ENCODE results near the gene WASHC2A.
"Not testable (repeated sequence)": the region's sequence is repeated elsewhere in the genome, so short reads cannot be mapped to it uniquely, and the experiment has no call there.

The WASHC2A gene

GRCh38 chr10:50061548-50061947 is 6.2 kb upstream of the WASHC2A start:
- not testable (repeated sequence) for DNase-seq

- DNase-seq = no peak
Measured at GRCh38 chr10:50063100-50063499, 4.7 kb upstream of the WASHC2A start.

DNA sequence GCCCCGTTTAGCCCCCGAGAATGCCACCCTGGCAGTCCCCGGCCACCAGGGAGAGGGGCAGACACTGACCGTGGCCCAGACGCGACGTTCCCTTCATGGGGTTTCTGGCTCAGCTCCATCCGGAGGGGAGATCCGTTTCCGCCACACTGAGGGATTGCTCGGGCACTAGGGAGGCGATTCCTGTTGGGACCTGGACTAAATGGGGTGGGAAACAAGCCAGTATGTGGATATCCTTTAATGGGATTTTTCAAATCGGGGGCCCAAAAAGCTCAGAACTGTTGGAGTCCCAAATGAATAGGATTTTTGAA is 552 bp downstream of the WASHC2A start:
- not testable (repeated sequence) for DNase-seq

DNA sequence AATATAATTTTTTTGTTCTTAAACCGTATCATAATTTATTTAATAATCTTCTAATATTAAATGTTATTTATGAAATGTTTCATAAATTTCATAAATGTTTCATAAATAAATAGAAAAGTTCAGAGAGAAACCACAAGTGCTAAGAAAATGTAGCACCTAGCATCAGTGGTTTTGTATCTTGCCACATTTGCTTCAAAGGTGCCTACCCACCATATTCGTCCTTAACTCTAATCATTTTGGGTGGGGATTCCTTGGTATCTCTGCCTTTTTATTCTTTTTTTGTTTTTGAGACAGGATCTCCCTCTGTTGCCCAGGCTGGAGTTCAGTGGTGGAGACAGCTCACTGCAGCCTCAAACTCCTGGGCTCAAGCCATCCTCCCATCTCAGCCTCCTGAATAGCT is 7.4 kb downstream of the WASHC2A start:
- DNase-seq = not testable (repeated sequence)

DNA sequence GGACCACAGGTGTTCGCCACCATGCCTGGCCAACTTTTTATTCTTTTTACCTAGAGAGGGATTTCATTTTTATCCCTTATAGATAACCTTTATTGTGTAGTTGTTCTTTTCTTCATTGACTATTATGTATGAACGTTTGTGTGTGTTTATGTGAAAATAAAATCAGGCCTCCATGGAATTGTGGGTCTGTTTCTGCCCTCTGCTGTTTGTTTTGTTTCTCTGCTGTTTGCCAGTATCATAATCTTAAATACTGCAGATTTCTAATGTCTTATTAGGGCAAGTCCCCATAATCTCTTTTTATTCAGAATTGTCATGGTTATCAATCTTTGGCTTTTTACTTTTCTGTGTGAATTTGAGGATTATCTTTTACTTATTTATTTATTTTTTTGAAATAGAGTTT is 7.8 kb downstream of the WASHC2A start:
- DNase-seq = not testable (repeated sequence)

DNA sequence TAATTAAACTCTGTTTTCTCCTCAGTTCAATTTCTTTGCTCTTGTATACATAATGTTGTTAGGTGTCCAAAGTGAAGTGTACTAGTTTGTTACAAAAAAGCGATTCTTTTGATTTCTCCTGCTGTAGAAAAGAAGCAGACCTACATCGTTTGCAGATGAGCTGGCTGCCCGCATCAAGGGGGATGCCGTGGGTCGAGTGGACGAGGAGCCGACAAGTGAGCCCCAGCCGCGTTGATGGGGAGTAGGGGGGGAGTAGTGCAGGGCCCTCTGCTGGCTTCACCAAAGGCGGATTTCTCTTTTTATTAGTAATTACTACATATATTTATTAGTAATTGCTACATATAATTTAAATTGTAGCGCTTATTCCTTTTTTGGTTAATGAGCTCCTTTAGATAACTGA is 23.6 kb downstream of the WASHC2A start:
- DNase-seq = not testable (repeated sequence)

GRCh38 chr10:50092928-50093327 is 25.2 kb downstream of the WASHC2A start:
- not testable (repeated sequence) for DNase-seq

GRCh38 chr10:50094630-50095029 is 26.9 kb downstream of the WASHC2A start:
- not testable (repeated sequence) for DNase-seq

DNA sequence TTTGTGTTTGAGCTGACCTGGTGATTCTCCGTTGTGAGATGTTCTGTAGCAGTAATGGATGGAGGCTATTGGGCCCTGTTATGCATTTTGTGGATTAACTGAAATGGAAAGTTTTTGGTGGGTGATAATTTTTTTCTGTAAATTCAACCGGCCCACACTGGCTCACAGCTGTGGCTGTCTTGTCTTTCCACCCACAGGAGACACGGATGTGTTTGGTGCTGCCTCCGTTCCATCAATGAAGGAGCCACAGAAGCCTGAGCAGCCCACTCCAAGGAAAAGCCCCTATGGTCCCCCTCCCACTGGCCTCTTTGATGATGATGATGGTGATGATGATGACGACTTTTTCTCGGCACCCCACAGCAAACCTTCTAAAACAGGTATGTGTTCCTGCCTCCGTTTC is 27.6 kb downstream of the WASHC2A start:
- not testable (repeated sequence) for DNase-seq

DNA sequence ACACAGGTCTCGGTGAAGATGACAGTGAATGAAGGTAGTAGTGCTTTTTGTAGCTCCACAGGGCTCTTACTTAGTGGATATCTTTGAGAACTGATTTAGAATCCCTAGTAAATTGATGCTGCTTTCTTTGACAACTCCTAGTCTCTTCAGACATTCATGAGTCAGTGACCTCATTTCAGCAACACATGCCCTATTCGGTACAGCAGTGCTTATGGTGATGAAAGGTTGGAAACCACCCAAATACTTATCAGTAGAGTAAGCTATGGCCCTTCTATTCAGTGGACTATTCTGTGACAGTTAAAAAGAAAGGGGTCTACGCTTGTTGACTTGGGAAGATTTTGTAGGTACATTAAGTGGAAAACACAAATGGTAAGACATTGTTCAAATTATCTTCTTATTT is 29.0 kb downstream of the WASHC2A start:
- not testable (repeated sequence) for DNase-seq

- not testable (repeated sequence) for DNase-seq
Measured at GRCh38 chr10:50098645-50099044, 30.9 kb downstream of the WASHC2A start.

DNA sequence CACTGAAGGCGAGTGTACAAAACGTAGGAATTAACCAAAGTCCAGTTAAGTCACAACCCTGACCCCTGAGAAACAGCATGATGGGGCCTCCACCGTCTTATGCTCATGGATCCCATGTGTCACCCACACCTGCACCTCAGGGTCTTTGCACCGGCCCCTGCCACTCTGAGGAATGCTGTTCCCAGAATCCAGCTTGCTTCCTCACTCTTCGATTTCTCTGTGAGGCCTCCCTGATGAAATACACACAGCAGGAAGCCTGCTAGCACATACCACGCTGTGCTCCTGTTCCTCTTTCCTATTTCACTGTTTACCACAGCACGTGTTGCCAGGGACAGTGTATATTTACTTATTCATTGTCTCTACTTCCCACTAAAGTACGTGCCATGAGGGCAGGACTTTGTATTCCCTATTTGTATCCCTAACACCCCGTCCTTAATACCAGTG is 33.4 kb downstream of the WASHC2A start:
- peak; percentile 24 for DNase-seq

DNA sequence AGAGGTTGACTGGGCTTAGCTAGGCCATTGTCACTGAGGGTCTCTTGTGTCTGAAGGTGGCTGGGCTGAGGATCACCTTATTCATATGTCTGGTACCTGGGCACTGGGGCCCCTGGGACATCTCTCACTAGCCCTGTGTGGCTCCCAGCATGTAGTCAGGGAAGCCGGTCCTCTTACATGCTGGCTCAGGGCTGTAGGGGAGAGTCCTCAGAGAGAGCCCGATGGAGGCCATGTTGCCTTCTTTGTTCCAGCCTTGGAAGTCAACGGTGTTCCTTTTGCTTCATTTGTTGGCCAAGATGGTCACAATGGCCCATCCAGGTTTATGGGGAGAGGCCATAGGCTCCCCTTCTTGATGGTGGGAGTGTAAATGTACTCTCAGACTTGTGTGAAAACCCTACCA is 34.0 kb downstream of the WASHC2A start:
- DNase-seq = not testable (repeated sequence)

- not testable (repeated sequence) for DNase-seq
Measured at GRCh38 chr10:50102267-50102666, 34.5 kb downstream of the WASHC2A start.

GRCh38 chr10:50108999-50109698 is 41.4 kb downstream of the WASHC2A start:
- not testable (repeated sequence) for DNase-seq

GRCh38 chr10:50112419-50113112 is 44.8 kb downstream of the WASHC2A start:
- DNase-seq = not testable (repeated sequence)

DNA sequence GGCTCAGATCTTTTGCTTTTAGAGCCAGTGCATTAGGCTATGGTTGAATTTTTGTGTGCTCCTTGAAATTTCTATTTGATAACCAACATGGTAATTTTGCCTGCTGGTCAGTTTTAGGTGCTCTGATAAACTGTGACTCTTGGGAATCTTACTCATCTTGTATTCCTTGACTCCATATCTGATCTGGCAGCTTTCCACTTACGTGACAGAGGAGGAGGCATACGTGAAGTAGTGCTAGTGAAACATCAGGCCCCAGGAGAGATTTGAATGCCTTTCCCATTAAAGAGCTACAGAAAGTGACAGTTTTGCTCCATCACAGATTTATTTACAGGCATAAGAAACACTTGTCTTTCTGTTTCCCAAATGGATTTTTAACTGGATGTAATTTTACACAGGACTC is 59.0 kb downstream of the WASHC2A start:
- not testable (repeated sequence) for DNase-seq

- DNase-seq = not testable (repeated sequence)
Measured at GRCh38 chr10:50127770-50128292, 60.1 kb downstream of the WASHC2A start.

GRCh38 chr10:50131245-50131965 is 63.7 kb downstream of the WASHC2A start:
- DNase-seq = not testable (repeated sequence)

GRCh38 chr10:50132322-50132721 is 64.6 kb downstream of the WASHC2A start:
- not testable (repeated sequence) for DNase-seq

DNA sequence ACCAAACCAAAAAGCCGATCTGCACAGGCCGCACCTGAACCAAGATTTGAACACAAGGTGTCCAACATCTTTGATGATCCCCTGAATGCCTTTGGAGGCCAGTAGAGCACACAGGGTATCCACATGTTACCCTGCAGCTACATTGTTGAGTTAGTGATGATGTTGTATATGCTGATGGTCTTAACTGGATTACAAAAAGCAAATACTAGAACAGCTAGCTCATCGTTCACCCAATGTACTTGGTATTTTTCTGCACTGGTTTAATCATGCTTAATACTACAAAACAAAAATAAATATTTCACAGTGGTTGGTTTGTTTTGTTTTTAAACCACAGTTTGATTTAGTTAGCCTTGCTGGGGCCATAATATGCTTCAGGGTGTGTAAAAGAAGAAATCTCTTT is 65.1 kb downstream of the WASHC2A start:
- DNase-seq = not testable (repeated sequence)

DNA sequence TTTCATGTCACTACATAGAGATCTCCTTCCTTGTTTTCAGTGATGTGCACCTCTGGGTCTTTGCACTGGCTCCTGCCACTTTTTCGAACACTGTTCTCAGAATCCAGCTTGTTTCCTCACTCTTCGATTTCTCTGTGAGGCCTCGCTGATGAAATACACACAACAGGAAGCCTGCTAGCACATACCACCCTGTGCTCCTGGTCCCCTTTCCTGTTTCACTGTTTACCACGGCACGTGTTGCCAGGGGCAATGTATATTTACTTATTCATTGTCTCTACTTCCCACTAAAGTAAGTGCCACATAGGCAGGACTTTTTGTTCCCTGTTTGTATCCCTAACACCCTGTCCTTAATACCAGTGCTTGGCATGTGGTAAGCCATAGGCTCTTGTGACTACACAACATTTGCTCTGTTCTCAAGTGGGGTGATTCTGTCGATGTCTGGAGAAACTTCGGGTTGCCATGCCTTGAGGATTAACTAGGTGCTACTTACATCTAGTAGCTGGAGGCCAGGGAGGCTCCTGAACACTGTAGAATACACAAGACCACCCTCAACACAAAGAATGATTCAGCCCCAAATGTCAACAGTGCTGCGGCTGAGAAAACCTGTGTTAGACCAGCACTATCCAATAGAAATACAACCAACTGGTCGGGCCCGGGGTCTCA is 75.9 kb downstream of the WASHC2A start:
- not testable (repeated sequence) for DNase-seq

- not testable (repeated sequence) for DNase-seq
Measured at GRCh38 chr10:50145575-50145974, 77.8 kb downstream of the WASHC2A start.

All from right forelimb (tissue), 1 donor.